ENCODE results near the gene FBXO31. TPM values are rescaled to one million over a fixed set of nuclear protein-coding genes. Genes with fewer than 3 reads are reported as not detected.

The FBXO31 gene
- total and polyA plus RNA-seq, 2 experiments from 2014 or later = 15.4 to 26.1 TPM

DNA sequence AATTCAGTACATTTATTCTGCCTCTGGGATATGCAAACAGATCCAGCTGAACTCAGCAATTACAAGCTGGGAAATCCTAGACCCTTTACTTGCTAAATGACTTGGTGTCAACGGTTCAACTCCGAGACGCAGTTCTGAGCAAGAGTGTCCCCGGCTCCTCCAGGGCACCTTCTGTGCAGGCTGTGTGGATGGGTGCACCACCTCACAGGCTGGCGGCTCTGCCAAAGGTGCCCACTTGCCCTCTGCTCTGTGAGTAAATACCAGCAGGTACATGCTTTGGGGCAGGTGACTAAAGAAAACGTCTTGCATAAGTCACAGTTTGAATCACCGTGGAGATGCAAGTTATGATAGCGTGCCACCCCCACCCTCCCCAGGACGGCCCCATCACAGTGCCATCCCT is 31.9 kb upstream of the FBXO31 start:
- Histone ChIP-seq H3K36me3 (peaks cover 29% of the 10 kb centered on the region), H3K27ac (no peak overlapping the region)
- TF ChIP-seq, protein P1, sequence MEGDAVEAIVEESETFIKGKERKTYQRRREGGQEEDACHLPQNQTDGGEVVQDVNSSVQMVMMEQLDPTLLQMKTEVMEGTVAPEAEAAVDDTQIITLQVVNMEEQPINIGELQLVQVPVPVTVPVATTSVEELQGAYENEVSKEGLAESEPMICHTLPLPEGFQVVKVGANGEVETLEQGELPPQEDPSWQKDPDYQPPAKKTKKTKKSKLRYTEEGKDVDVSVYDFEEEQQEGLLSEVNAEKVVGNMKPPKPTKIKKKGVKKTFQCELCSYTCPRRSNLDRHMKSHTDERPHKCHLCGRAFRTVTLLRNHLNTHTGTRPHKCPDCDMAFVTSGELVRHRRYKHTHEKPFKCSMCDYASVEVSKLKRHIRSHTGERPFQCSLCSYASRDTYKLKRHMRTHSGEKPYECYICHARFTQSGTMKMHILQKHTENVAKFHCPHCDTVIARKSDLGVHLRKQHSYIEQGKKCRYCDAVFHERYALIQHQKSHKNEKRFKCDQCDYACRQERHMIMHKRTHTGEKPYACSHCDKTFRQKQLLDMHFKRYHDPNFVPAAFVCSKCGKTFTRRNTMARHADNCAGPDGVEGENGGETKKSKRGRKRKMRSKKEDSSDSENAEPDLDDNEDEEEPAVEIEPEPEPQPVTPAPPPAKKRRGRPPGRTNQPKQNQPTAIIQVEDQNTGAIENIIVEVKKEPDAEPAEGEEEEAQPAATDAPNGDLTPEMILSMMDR (IDR thresholded peaks at IDR 0.05; ENCODE audit: low read depth, low read length) = no peak

DNA sequence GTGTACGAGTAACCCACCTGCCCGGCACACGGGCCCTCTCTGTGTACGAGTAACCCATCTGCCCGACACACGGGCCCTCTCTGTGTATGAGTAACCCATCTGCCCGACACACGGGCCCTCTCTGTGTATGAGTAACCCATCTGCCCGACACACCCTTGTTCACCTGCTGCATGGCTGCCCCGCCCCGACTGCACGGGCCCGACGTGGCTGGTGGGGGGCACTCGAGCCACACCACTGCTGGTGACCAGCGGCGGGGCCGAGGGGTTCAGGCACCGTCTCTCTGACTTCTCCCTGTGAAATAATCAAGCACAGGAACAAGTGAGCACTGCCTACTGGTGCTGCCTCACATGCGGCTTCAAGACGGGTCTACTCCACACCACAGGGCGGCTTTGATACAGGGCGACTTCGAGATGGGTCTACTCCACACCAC is 30.7 kb upstream of the FBXO31 start:
- Histone ChIP-seq H3K27me3 (no peaks in the 10 kb centered on the region), H3K4me3 (no peak overlapping the region), H3K27ac (no peak overlapping the region), H3K36me3 (peaks cover 37% of the 10 kb centered on the region), H3K4me1 (ENCODE audit: low read depth) (no peaks in the 10 kb centered on the region), H3K9me3 (ENCODE audit: low read depth) (no peaks in the 10 kb centered on the region)
- DNase-seq (ENCODE audit: low read depth in 1 of 2, low spot score in 1 of 2) = no peak
- TF ChIP-seq, protein P1 (IDR thresholded peaks at IDR 0.05; ENCODE audit: low read depth, low read length) = no peak

More for the DNA sequence above, 31.9 kb upstream of the FBXO31 start:
- Histone ChIP-seq H3K4me3 (no peak overlapping the region), H3K9me3 (ENCODE audit: low read depth) (no peaks in the 10 kb centered on the region), H3K27me3 (no peaks in the 10 kb centered on the region), H3K4me1 (ENCODE audit: low read depth) (no peaks in the 10 kb centered on the region)
- DNase-seq (ENCODE audit: low read depth in 1 of 2, low spot score in 1 of 2) = no peak

GRCh38 chr16:87412996-87413421 is 29.4 kb upstream of the FBXO31 start:
- TF ChIP-seq, protein P1 (IDR thresholded peaks at IDR 0.05; ENCODE audit: low read depth, low read length) = no peak
- Histone ChIP-seq H3K36me3 (peaks cover 37% of the 10 kb centered on the region), H3K27ac (no peak overlapping the region), H3K27me3 (no peaks in the 10 kb centered on the region), H3K4me1 (ENCODE audit: low read depth) (no peaks in the 10 kb centered on the region), H3K4me3 (no peak overlapping the region), H3K9me3 (ENCODE audit: low read depth) (no peaks in the 10 kb centered on the region)
- no peak for DNase-seq (ENCODE audit: low read depth in 1 of 2, low spot score in 1 of 2)

DNA sequence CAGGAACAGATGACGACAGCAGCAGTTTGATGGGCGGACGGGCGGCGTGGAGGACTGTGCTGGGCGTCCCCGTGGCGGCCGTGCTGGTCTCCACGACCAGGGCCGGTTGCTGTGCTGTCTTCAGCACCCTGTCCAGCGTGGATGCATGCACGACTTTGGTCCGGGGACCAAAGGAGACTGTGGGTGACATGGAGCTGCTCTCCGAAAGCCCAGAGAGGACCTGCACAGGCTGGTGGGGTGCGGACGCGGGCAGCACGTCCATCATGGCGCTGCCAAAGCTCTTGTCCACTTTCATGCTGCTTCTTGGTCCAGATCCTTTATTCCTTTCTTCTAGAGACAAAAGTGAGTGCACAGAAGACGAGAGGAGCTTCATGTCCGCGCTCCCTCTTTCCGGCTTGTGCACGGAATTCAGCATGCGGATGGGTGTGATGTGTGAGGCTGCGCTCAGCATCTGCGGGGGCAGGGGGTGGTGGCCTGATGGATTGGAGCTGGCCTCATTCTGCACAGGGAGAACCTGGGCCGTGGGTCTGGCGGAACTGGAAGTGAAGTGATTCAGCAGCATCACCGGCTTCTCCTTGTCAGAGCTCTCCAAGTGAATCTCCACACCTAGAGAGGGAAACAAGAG is 28.9 kb upstream of the FBXO31 start:
- no peak overlapping the region for H3K4me3 ChIP-seq
- no peak for DNase-seq (ENCODE audit: low read depth in 1 of 2, low spot score in 1 of 2)
- peaks cover 40% of the 10 kb centered on the region for H3K36me3 ChIP-seq
- H3K27ac ChIP-seq = no peak overlapping the region
- TF ChIP-seq, protein P1 (IDR thresholded peaks at IDR 0.05; ENCODE audit: low read depth, low read length) = no peak
- no peaks in the 10 kb centered on the region for H3K27me3 ChIP-seq
- no peaks in the 10 kb centered on the region for H3K9me3 ChIP-seq (ENCODE audit: low read depth)
- H3K4me1 ChIP-seq (ENCODE audit: low read depth) = no peaks in the 10 kb centered on the region

- Histone ChIP-seq H3K9me3 (ENCODE audit: low read depth) (no peaks in the 10 kb centered on the region), H3K4me1 (ENCODE audit: low read depth) (no peaks in the 10 kb centered on the region), H3K27ac (no peak overlapping the region), H3K27me3 (no peaks in the 10 kb centered on the region), H3K36me3 (peaks cover 38% of the 10 kb centered on the region), H3K4me3 (no peak overlapping the region)
- no peak for DNase-seq (ENCODE audit: low read depth in 1 of 2, low spot score in 1 of 2)
- TF ChIP-seq, protein P1 (IDR thresholded peaks at IDR 0.05; ENCODE audit: low read depth, low read length) = no peak
Measured at GRCh38 chr16:87411375-87412271, 28.0 kb upstream of the FBXO31 start.
